ENCODE results near the gene AFAP1L2.

AFAP1L2 gene

DNA sequence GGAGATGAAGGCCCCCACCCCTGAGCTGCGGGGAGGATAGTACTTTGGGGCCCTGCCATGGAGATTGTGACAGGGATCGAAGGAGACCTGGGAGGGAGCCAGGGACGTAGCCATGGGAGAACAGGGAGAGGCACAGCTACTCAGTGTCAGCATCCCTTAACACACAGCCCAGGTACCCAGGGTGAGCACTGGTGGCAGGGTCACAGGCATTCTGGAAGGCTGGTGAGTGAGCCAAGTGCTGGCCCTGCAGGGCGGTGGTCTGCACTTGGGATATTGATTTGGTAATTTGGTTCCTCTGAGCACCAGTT lies 125.5 kb downstream of the AFAP1L2 start:
- TF ChIP-seq, protein P1, sequence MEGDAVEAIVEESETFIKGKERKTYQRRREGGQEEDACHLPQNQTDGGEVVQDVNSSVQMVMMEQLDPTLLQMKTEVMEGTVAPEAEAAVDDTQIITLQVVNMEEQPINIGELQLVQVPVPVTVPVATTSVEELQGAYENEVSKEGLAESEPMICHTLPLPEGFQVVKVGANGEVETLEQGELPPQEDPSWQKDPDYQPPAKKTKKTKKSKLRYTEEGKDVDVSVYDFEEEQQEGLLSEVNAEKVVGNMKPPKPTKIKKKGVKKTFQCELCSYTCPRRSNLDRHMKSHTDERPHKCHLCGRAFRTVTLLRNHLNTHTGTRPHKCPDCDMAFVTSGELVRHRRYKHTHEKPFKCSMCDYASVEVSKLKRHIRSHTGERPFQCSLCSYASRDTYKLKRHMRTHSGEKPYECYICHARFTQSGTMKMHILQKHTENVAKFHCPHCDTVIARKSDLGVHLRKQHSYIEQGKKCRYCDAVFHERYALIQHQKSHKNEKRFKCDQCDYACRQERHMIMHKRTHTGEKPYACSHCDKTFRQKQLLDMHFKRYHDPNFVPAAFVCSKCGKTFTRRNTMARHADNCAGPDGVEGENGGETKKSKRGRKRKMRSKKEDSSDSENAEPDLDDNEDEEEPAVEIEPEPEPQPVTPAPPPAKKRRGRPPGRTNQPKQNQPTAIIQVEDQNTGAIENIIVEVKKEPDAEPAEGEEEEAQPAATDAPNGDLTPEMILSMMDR (conservative IDR thresholded peaks at IDR 0.05; ENCODE audit: low read depth, low read length): no peak
- no peak for DNase-seq (ENCODE audit: low read depth)
- no peak overlapping the region for H3K4me3 ChIP-seq (ENCODE audit: low read length)

DNA sequence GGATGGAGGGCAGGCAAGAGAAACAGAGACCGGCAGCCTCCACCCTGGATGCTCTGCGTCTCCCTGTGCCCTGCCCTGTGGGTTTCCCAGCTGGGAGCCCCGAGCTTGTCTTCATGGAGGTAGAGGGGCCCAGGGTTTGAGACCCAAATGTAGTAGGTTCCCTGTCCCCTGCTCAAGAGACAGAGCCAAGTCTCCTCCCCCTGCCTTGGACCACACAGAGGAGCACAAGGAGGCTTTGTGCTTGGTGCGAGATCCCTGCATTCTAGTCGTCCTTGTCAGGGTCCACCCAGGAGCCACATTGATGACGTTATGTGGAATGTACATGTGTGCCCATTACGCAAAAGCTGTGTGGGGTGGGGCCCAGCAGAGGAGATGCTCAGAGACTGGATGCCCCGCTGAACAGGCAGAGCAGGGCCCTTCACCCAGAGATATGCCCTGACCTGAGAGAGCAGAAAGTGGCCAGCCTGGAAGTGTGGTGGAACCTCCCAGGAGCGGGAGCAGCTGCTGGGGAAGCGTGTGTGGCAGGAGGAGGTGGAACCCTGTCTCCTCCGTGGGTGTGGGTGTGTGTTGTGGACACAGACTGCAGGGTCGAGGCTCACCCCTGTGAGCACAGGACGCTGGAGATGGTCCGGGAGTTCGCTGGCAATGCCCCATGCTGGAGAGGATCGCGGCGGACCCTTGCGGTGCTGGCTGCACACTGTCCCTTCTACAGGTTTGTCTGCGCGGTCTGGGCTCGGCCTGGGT lies 126.0 kb downstream of the AFAP1L2 start:
- no peak for DNase-seq (ENCODE audit: low read depth)
- no peak overlapping the region for H3K4me3 ChIP-seq (ENCODE audit: low read length)
- TF ChIP-seq, protein P1 (conservative IDR thresholded peaks at IDR 0.05; ENCODE audit: low read depth, low read length): no peak

DNA sequence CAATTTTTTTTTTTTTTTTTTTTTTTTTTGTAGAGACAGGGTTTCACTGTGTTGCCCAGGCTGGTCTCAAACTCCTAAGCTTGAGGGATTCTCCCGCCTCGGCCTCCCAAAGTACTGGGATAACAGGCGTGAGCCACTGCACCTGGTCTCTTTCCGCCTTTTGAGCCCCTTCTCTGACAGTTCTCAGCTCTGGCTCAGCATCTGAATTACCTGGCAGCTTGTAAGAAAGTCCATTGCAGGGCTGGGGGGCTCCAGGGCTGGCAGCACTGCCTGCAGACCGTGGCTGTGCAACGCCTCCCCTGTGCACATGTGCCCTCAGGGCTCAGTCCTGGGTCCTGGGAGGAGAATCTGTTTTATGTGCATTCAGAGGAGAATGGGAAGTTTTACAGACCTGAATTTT lies 127.6 kb downstream of the AFAP1L2 start:
- no peak for DNase-seq (ENCODE audit: low read depth)
- TF ChIP-seq, protein P1 (conservative IDR thresholded peaks at IDR 0.05; ENCODE audit: low read depth, low read length): no peak
- H3K4me3 ChIP-seq (ENCODE audit: low read length): no peak overlapping the region

DNA sequence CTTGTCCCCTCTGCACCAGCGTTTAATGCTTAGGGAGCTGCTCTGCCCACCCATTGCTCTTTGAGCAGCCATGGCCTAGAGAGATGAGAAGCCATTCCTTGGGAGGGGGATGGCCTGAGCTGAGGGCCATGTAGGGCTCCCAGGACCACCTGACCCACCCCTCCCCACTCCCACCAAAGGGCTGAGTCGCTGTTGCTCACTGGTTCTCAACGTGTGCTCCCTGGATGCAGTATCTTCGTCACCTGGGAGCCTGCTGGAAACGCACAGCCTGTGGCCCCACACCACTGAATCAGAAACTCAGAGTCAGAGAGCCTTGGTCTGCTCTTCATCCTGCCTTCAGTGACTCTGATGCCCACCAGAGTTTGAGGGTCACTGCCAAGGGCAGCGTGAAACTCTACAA lies 128.2 kb downstream of the AFAP1L2 start:
- no peak for DNase-seq (ENCODE audit: low read depth)
- TF ChIP-seq, protein P1 (conservative IDR thresholded peaks at IDR 0.05; ENCODE audit: low read depth, low read length): no peak
- H3K4me3 ChIP-seq (ENCODE audit: low read length): no peak overlapping the region

DNA sequence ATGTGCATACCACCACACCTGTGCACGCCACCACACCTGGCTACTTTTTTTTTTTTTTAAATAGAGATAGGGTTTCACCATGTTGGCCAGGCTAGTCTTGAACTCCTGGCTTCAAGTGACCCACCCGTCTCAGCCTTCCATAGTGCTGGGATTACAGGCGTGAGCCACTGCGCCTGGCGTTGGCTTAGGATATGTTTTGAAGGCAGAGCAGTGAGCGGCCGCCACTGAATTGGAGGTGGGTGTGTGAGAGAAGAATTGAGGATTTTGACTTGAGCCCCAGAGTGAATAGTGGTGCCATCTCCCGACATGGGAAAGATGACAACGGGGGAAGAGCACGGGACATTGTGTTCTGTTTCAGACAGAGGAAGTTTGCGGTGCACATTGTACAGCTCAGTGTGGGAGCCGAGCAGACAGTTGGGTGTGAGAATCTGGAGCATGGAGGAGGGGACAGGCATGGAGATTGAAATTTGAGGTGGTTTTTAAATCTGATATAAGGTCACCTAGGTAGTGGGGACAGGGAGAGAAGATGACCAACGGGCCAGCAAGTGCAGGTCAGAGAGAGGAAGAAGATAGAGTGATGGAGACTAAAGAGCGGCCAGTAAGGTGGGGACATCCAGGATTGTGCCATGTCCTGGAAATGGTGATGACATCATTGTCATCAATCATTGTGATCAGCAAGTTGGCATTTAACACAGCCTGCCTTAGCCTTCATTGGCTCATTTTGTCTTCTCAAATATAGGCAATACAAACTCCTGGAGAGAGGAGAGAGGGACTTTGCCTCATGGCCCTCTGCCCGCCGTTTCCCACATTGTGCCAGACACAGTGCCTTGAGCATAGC lies 129.5 kb downstream of the AFAP1L2 start:
- TF ChIP-seq, protein P1 (conservative IDR thresholded peaks at IDR 0.05; ENCODE audit: low read depth, low read length): no peak
- no peak overlapping the region for H3K4me3 ChIP-seq (ENCODE audit: low read length)
- DNase-seq (ENCODE audit: low read depth): no peak

DNA sequence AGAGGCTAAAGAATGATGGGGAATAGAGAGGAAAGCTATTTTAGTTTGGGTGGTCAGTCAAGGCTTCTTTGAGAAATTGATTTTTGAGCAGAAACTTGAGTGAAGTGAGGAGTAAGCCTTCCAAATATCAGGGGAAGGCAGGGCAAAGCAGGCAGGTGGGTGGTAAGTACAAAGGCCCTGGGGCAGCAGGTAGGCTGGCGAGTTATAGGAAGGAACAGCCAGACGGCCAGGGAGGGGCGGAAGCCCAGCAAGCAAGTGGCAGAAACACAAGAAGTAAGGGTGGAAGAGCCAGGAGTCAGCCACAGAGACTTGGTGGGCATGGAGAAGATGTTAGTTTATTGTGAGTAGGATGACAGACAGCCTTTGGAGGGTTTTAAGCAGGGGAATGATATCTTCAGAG lies 130.4 kb downstream of the AFAP1L2 start:
- DNase-seq (ENCODE audit: low read depth): no peak
- TF ChIP-seq, protein P1 (conservative IDR thresholded peaks at IDR 0.05; ENCODE audit: low read depth, low read length): no peak
- no peak overlapping the region for H3K4me3 ChIP-seq (ENCODE audit: low read length)

DNA sequence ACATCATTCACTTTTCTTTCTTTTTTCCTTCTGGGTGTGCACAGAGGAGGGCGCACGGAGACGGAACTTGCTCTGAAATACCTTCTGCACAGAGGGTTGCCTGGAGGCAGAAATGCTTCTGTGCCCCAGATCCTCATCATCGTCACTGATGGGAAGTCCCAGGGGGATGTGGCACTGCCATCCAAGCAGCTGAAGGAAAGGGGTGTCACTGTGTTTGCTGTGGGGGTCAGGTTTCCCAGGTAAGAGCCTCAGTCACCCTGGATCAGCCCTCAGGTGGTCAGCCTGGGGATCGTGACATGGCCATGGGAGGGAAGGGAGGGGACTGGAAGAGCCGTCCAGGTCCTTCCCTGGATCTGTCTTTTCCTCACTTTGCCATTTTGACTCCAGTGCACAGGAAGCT lies 131.6 kb downstream of the AFAP1L2 start:
- TF ChIP-seq, protein P1 (conservative IDR thresholded peaks at IDR 0.05; ENCODE audit: low read depth, low read length): no peak
- DNase-seq (ENCODE audit: low read depth): no peak
- no peak overlapping the region for H3K4me3 ChIP-seq (ENCODE audit: low read length)
